Choroid plexus epithelial cell (primary cell): ENCODE results near the gene UBE2Q2.

Experiments used
- DNase-seq: peaks from one replicate; pipeline ENCODE4 v3.0.0-alpha.2; 2010; ENCODE audit warnings: low read depth
- H3K4me3 ChIP-seq: 2 replicates; pipeline ENCODE4 v1.5.1; 2011; ENCODE audit warnings: low read depth, mild to moderate bottlenecking, control low read depth, low read length, moderate library complexity
- CTCF ChIP-seq: conservative IDR thresholded peaks from 2 replicates; pipeline ENCODE4 v1.5.1; 2011; ENCODE audit warnings: low read depth, mild to moderate bottlenecking, control low read depth, inconsistent platforms, low read length, moderate library complexity

The UBE2Q2 gene

GRCh38 chr15:75830910-75831805 lies 12.1 kb upstream of the UBE2Q2 start:
- no peak for TF ChIP-seq CTCF
- DNase-seq = no peak
- H3K4me3 ChIP-seq = no peak overlapping the region

- DNase-seq = no peak
- no peak for TF ChIP-seq CTCF
- H3K4me3 ChIP-seq = no peak overlapping the region
These were observed 11.5 kb upstream of the UBE2Q2 start for GRCh38 chr15:75831806-75832102.

- H3K4me3 ChIP-seq = no peak overlapping the region
- no peak for TF ChIP-seq CTCF
- no peak for DNase-seq
These were observed 11.1 kb upstream of the UBE2Q2 start for GRCh38 chr15:75832114-75832513.

GRCh38 chr15:75834021-75834420 lies 9.2 kb upstream of the UBE2Q2 start:
- DNase-seq = no peak
- H3K4me3 ChIP-seq = no peak overlapping the region
- TF ChIP-seq CTCF = no peak

GRCh38 chr15:75835990-75836958 lies 7.0 kb upstream of the UBE2Q2 start:
- no peak for DNase-seq
- no peak overlapping the region for H3K4me3 ChIP-seq
- no peak for TF ChIP-seq CTCF

- H3K4me3 ChIP-seq = no peak overlapping the region
- peak; percentile 93 for DNase-seq
- TF ChIP-seq CTCF = peak; percentile 23
These were observed 6.3 kb upstream of the UBE2Q2 start for GRCh38 chr15:75836959-75837334.
